NOMO-1 (cell line): ENCODE data around the gene SETBP1.
A peak's percentile ranks its signal among the peaks of the same experiment; 100 is the strongest.

Experiments
- DNase-seq, 2 experiments: peaks; one replicate each; lab custom pipeline; 2025; ENCODE audit not compliant: unreplicated experiment in 2 of 2; lab: John Stamatoyannopoulos, UW

Gene SETBP1

GRCh38 chr18:44957025-44957424, 276.3 kb downstream of the SETBP1 start:
- no peak for DNase-seq

DNA sequence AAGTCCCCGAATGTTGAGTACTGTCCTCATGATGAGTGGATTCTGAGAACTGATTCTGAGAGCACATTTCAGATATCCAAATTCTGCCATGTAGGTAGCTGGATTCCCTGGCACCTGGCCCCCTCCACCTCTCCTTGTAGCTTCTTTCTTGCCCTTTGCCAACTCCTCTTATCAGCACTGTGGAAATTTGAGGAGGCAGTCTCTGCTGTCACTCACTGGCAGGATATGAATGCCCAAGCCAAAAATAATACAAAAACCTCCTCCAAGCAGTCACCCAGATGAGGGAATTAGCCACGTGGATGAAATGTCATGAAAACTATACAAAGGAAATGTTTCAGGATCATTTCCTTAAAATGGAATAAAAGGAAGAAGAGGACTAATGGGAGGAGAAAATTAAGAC, 276.8 kb downstream of the SETBP1 start:
- DNase-seq, result no peak

DNA sequence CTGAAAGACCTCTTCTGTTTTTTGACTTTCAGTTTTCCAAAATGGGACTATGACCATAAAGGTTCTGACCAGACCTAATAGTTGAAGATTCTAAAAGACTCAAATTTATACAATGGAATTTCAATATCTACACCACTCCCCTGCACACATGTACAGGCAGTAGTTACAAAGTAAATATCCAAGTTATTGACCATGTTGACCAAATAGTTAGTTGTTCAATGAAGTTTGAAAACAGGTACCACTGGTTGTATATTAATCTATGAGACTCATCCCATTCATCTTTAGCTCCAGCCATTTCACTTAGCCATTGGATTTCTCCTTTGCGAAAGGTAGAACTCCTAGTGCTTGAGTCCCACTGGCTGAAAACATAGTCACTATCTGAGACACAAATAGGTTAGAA, 277.4 kb downstream of the SETBP1 start:
- DNase-seq, result no peak

GRCh38 chr18:44958455-44958854, 277.8 kb downstream of the SETBP1 start:
- DNase-seq, result no peak

DNA sequence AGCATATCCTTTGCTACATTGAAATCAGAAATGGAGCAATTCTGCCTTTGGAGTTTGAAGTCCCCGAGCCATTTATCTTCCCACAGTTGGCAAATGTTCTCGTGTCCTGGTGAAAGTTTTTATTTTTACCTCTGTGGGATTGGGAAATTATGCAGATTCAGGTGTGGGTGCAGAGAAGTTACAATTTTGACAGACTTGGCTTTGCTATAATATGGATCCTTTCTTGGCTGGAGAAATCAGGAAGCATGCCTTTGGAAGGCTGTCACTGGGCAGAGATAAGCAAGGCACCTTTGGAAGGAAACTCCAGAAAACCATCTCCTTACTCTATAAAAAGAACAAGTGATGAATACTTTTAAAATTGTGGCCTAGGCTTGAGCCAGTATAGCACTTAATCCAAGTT, 278.3 kb downstream of the SETBP1 start:
- DNase-seq, result no peak

DNA sequence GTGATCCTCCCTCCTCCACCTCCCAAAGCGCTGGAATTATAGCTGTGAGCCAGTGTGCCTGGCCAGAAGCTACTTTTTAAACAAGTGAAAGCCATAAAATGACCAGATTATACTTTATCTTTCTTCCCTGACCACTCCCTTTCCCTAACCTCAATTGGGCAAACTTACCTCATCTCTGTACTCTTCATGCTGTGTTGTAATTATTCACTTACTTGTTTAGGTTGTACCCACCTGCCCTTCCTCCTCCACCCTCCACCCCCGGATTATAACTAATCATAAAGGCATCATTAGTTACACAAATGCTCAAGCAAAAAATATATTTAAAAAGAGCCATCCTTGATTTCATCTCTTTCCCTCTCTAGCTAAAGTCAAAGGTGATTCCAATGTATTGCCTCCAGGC, 279.9 kb downstream of the SETBP1 start:
- no peak for DNase-seq

DNA sequence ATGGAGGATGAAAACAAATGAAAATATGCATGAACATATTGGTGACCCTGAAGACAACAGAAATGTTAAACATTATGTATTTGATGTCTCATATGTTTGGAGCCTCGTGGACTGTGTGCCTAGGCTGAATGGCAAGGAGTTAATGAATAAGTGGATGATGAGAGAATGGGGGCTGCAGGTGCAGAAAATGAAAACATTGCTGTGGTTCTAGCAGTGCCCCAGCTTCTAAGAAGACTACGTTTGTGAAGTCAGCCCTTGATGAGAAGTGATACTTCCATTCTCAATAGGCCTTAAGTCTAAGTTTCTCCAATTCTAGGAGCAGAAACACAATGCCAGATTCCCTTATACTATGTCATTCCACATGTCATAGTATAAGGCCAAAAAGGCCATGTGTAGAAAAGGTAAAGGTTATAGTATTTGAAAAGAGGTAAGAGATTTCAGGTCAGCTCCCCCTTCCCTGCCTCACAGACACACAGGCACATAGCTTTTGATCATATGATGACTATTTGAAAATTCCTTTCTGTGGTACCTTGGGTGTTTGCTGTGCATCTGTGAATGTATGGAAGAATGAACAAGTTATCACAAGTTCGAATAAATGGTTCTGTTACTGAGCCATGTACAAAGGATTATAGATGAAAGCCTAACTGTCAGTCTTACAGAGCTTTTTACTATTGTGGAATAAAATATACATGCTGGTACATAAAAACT, 280.8 kb downstream of the SETBP1 start:
- no peak for DNase-seq

- no peak for DNase-seq
Measured at GRCh38 chr18:44967599-44967998, 286.9 kb downstream of the SETBP1 start.

GRCh38 chr18:44968336-44968735, 287.6 kb downstream of the SETBP1 start:
- no peak for DNase-seq

GRCh38 chr18:44969214-44969795, 288.6 kb downstream of the SETBP1 start:
- no peak for DNase-seq

- DNase-seq, result no peak
Measured at GRCh38 chr18:44973282-44973681, 292.6 kb downstream of the SETBP1 start.

DNA sequence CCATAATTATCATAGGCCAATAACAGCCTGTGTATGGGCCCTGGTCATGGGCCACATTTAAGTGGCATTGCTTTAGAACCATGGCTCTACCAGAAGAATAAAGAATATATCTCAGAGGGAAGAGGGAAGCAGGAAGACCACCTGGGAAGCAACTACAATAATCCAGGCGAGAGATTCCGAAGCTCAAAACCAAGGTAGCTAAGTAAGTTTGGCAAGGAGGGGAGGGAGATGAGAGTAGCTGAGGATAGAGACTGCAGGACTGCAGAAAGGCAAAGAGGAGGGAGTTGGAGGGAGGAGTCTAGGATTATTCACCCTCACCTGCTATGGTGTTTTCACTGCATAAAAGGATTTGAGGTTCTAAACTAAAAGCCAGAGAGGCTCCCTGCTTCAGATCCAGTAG, 293.5 kb downstream of the SETBP1 start:
- DNase-seq, result no peak

DNA sequence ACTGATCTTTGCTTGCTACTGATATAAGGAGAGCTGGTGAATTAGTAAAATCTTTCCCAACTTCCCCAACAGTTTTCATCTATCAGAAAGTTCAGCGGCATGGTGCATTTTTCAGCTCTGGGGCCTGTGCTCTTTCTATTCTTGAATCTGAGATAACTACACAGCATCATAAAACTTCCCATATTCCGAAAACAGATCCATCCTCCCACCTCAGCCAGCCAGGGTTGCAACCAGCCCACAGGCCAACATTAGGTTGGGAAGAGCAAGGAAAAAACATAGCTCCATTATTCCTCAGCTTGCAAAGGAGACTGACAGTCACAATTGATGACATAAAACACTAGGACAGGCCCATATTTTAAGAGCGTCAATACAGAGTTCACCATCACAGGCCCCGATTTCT, 297.2 kb downstream of the SETBP1 start:
- DNase-seq, result no peak

- DNase-seq, result peak in 1 of 2 experiments; percentile 21
Measured at GRCh38 chr18:44979748-44980147, 299.1 kb downstream of the SETBP1 start.

GRCh38 chr18:44981121-44981520, 300.4 kb downstream of the SETBP1 start:
- no peak for DNase-seq

DNA sequence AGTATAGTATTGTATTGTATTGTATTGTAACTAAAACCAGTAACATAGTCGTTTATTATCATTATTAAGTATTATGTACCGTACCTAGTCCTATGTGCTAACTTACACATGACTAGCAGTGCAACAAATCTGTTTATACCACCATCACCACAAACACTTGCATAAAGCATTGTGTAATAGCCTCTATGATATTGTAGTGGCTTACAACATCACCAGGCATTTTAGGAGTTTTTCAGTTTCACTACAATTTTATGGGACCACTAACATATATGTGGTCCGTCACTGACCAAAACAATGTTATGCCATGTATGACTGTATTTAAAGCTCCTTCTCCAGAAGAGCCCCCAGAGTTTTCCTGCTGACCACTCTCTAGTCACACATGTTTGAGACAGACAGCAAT, 306.2 kb downstream of the SETBP1 start:
- DNase-seq, result peak in 1 of 2 experiments; percentile 70

DNA sequence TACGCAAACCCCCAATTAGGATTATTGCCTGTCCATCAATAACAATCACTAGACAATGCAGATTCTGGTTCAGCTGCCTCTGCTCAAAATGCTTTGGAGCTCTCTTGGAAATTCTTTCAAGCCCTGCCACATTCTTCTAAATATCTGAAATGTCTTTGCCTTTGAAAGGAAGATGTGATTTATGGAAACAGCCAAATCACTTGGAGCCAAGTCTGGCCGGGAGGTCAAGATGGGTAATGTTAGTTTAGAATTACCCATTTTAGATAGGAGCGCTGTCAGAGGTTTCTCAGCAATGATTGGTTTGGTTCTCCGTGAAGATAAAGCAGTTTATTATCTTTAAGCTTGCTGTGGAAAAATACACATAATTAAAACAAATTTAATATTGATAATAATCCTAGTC, 306.7 kb downstream of the SETBP1 start:
- DNase-seq, result no peak

DNA sequence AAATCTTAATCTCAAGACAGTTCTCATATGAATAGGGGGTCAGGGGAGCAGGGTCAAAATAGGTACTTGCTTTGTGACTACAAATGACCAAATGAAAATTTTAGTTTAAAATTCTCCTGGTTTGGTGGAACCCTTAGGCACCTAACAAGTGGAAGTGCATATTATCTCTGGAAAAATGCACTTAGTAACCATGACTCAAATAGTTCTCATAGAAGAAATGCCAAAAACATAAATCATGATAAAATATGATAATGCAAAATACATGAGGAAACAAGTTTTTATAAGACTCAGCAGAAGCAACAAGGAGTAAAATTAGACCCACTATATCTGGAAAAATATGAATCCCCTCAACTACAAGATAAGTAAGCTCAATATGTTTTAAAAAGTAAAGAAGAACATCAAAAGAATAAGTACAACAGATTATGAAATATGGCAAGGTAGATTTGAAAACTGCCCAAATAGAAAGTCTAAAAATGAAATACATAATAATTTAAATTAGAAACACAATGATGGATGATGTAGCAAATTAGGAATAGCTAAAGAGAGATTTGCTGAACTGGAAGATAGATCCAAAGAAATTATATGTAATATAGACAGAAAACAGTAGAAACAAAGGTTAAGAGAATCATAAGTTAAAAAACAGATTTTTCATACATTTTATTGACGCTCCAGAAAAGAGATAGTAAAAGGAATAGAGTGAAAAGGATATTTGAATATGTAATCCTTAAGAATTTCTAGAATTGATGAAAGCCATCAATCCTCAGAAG, 308.3 kb downstream of the SETBP1 start:
- DNase-seq, result no peak

DNA sequence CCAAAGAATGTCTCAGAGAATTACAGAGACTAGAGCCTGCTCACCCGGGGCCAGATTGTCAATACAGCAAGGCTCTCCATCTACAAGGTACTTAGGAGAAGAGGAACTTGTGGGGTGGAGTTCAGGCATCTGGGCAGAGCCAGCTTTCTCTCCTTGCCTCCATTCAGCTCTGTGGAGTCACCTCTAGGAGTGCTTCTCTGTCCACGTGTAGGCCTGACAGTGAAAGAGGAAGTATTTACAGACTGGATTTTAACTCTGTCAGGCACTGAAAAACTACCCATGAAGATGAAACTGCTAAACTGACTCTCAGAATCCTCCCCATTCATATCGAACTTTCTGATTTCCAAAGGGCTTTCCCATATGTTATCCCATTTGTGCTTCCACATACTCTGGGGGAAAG, 315.6 kb downstream of the SETBP1 start:
- peak; percentile 54 to 67 for DNase-seq

- no peak for DNase-seq
Measured at GRCh38 chr18:44997174-44997573, 316.5 kb downstream of the SETBP1 start.

DNA sequence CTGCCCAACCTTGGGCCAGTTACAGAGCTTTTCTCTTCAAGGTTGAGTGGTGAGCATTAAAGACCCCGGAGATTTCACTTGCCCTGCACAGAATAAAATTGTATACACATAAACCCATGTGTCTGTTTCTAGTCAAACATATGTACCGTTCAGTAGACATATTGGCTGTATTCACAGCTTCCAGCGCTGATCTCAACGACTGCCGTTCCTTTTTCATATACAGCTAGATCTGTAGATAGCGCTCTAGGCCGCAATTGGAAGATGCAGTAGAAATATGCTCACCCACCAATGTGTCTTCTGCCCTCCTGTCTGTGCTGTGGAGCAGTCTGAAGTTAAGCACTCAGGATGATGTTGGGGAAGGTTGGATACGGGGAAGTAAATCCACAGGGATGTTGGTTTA, 317.7 kb downstream of the SETBP1 start:
- DNase-seq, result no peak

DNA sequence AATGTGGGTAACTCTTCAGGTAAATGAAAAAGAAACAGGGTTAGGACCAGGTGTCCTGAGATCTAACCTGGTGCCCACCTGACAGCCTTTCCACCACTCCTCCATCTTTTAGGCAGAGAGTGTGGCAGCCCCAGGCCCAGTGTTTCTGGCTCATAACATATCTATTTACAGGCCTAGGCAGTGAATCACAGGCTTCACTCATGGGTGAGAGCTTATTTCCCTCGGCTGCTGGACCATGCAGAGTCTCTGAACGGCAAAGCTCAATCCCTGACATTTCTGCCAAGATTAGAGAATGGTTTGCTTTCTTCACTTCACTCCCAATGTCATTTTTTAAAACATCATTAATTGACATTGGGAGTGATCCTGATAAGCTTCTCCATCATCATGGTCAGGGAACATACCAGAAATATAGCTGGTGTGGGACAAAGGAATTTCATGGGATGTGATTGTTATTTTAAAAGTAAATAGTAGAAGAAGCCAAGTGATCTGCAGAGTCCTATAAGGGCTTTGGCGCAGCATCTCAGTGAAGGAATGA, 323.9 kb downstream of the SETBP1 start:
- DNase-seq, result no peak
